ENCODE results near the gene DHRS7C.

DHRS7C gene

GRCh38 chr17:9780552-9780951 is 10.8 kb downstream of the DHRS7C start:
- TF ChIP-seq, protein P1, sequence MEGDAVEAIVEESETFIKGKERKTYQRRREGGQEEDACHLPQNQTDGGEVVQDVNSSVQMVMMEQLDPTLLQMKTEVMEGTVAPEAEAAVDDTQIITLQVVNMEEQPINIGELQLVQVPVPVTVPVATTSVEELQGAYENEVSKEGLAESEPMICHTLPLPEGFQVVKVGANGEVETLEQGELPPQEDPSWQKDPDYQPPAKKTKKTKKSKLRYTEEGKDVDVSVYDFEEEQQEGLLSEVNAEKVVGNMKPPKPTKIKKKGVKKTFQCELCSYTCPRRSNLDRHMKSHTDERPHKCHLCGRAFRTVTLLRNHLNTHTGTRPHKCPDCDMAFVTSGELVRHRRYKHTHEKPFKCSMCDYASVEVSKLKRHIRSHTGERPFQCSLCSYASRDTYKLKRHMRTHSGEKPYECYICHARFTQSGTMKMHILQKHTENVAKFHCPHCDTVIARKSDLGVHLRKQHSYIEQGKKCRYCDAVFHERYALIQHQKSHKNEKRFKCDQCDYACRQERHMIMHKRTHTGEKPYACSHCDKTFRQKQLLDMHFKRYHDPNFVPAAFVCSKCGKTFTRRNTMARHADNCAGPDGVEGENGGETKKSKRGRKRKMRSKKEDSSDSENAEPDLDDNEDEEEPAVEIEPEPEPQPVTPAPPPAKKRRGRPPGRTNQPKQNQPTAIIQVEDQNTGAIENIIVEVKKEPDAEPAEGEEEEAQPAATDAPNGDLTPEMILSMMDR (IDR thresholded peaks at IDR 0.05; ENCODE audit: borderline replicate concordance, insufficient read depth, low read depth, low read length) = no peak
- no peak overlapping the region for H3K4me3 ChIP-seq (ENCODE audit: low read depth, low read length)

DNA sequence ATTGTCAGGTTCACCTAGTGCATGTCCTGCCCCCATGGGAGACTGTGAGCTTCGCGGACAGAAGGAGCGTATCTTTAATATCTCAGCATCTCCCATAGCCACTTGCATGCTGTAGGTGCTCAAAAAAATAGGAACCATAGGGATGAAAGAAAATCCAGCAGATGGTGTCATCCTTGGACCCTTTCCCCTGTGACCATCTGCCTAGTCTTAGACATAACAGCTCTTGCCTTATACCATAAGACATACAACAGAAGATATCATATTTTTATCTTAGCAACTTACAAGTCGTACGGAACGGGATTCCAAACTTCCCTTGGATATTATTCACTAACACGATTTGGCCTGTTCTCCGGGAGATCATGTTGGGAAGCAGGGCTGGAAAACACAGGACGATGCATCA is 14.5 kb downstream of the DHRS7C start:
- H3K4me3 ChIP-seq (ENCODE audit: low read depth, low read length) = no peak overlapping the region
- TF ChIP-seq, protein P1 (IDR thresholded peaks at IDR 0.05; ENCODE audit: borderline replicate concordance, insufficient read depth, low read depth, low read length) = no peak

GRCh38 chr17:9772658-9773057 is 18.7 kb downstream of the DHRS7C start:
- no peak overlapping the region for H3K4me3 ChIP-seq (ENCODE audit: low read depth, low read length)
- TF ChIP-seq, protein P1 (IDR thresholded peaks at IDR 0.05; ENCODE audit: borderline replicate concordance, insufficient read depth, low read depth, low read length) = no peak

DNA sequence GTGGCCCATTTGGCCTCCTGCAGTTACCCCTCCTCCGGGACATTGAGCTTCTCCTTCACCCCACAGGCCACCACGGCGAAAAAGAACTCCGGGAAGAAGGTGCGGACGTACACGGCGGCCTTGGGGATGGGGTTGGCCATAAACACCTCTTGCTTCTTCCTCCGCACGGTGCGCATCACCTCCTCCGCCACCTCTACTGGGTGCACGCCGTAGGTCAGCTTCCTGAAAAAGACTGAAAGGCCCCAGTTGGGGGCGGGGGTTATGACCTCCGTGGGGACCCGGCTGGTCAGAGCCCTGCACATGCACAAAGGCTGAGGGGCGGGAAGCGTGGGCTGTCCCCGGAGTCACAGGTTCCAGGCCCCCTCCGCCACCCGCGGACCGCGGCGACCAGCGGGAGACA is 19.9 kb downstream of the DHRS7C start:
- H3K4me3 ChIP-seq (ENCODE audit: low read depth, low read length) = no peak overlapping the region
- TF ChIP-seq, protein P1 (IDR thresholded peaks at IDR 0.05; ENCODE audit: borderline replicate concordance, insufficient read depth, low read depth, low read length) = no peak

- no peak overlapping the region for H3K4me3 ChIP-seq (ENCODE audit: low read depth, low read length)
- TF ChIP-seq, protein P1 (IDR thresholded peaks at IDR 0.05; ENCODE audit: borderline replicate concordance, insufficient read depth, low read depth, low read length) = no peak
These were observed 22.2 kb downstream of the DHRS7C start for GRCh38 chr17:9769036-9769695.

DNA sequence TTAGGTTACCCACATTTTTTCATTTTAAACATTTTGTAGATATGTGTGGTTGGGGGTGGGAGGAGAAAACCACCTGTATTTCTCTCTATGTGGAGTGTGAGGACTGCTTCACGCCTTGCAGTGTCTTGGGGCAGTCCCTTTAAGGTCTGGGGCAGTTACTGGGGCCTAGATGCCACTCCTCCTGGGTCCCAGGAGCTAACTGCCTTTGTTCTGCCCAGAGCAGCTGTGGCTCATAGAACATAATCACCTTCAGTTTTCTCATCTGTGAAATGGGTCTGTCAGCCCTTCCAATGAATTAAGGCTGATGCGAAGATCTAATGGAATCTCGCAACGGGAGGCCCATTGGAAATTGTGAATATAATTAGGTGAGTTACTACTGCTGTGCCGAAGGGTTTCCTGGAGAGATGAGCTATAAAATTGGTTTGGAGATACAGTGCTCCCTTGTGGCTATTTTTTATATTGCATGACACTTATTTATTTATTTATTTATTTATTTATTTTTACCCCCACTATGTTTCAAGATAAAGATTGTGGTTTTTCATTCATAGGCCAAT is 22.9 kb downstream of the DHRS7C start:
- TF ChIP-seq, protein P1 (IDR thresholded peaks at IDR 0.05; ENCODE audit: borderline replicate concordance, insufficient read depth, low read depth, low read length) = no peak
- H3K4me3 ChIP-seq (ENCODE audit: low read depth, low read length) = no peak overlapping the region

DNA sequence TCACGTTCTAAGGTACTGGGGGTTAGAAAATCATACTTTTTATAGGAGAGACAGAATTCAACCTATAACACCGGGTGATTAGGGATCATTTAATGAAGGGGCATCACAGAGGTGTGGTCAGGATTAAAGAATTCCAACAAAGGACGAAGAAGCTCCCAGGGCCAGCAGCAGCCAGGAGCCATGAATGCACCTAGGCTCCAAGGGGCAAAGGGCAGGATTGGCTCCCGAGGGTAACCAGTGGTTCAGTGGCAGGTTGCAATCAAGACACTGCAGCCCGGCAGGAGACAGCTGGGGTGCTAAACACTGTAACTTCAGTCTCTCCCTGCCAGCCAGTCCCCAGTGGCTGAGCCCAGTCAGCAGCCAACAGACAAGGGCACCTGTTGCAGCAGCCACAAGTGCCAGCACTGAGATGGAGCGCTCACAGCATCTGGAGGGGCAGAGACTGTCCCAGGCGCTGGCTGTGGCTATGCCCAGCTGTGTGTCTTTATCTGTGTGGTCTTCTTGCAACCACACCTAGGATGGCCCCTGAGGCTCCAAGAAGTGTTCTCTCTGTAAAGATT is 23.9 kb downstream of the DHRS7C start:
- TF ChIP-seq, protein P1 (IDR thresholded peaks at IDR 0.05; ENCODE audit: borderline replicate concordance, insufficient read depth, low read depth, low read length) = no peak
- H3K4me3 ChIP-seq (ENCODE audit: low read depth, low read length) = no peak overlapping the region
